Activated T-cell treated with anti-CD3 and anti-CD28 coated beads, Interleukin-2, amount 50 U/mL, for 4 hours (primary cell): ENCODE data around the gene KRTAP5-10. TPM values are rescaled to one million over a fixed set of nuclear protein-coding genes. Genes with fewer than 3 reads are reported as not detected.
"Not testable (repeated sequence)": the region's sequence is repeated elsewhere in the genome, so short reads cannot be mapped to it uniquely, and the experiment has no call there.

Experiments
- ATAC-seq, 2 donors: fragments of 200-7000 bp; cut with Tn5 transposase; one replicate each; pipeline ENCODE4 v1.10.0; 2021
- DNase-seq: peaks from one replicate; pipeline ENCODE4 v3.0.0-alpha.2; 2020
- H3K27me3 Mint-ChIP-seq: one replicate; pipeline ENCODE4 v1.8.0; 2021; ENCODE audit warnings: low read depth, mixed read lengths
- H3K36me3 Mint-ChIP-seq: one replicate; pipeline ENCODE4 v1.8.0; 2022; ENCODE audit warnings: mixed read lengths; ENCODE audit not compliant: insufficient read depth
- H3K4me1 Mint-ChIP-seq: one replicate; pipeline ENCODE4 v1.8.0; 2021; ENCODE audit warnings: low read depth, mixed read lengths
- H3K4me3 Mint-ChIP-seq: one replicate; pipeline ENCODE4 v1.8.0; 2021; ENCODE audit warnings: mild to moderate bottlenecking, moderate library complexity, mixed read lengths
- H3K9me3 Mint-ChIP-seq: one replicate; pipeline ENCODE4 v1.8.0; 2021; ENCODE audit warnings: mixed read lengths
- total RNA-seq, 3 donors: library from RNA; stranded (reverse); gene quantifications; one replicate each; pipeline ENCODE4 v1.2.1, GENCODE V29; 2021

Gene KRTAP5-10
- total RNA-seq, 3 donors from 2014 or later: not detected

DNA sequence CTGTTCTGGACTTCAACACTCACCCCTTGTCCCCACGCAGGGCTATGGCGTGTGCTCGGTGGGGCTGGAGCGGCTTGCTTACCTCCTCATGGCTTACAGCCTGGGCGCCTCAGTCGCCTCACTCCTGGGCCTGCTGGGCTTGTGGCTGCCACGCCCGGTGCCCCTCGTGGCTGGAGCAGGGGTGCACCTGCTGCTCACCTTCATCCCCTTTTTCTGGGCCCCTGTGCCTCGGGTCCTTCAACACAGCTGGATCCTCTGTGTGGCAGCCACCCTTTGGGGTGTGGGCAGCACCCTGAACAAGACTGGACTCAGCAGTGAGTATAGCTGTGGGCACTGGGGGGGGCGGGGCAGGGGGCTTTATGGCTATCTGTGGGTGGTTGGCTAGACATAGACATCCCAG is 37.9 kb downstream of the KRTAP5-10 start:
- not testable (repeated sequence) for H3K36me3 Mint-ChIP-seq, H3K4me1 Mint-ChIP-seq, H3K4me3 Mint-ChIP-seq, H3K9me3 Mint-ChIP-seq, DNase-seq, ATAC-seq
- peaks cover 49% of the 10 kb centered on the region for H3K27me3 Mint-ChIP-seq

GRCh38 chr11:71604798-71605488 is 39.6 kb downstream of the KRTAP5-10 start:
- not testable (repeated sequence) for H3K36me3 Mint-ChIP-seq, H3K9me3 Mint-ChIP-seq, DNase-seq, H3K4me1 Mint-ChIP-seq, H3K4me3 Mint-ChIP-seq, ATAC-seq
- peaks cover 54% of the 10 kb centered on the region for H3K27me3 Mint-ChIP-seq

DNA sequence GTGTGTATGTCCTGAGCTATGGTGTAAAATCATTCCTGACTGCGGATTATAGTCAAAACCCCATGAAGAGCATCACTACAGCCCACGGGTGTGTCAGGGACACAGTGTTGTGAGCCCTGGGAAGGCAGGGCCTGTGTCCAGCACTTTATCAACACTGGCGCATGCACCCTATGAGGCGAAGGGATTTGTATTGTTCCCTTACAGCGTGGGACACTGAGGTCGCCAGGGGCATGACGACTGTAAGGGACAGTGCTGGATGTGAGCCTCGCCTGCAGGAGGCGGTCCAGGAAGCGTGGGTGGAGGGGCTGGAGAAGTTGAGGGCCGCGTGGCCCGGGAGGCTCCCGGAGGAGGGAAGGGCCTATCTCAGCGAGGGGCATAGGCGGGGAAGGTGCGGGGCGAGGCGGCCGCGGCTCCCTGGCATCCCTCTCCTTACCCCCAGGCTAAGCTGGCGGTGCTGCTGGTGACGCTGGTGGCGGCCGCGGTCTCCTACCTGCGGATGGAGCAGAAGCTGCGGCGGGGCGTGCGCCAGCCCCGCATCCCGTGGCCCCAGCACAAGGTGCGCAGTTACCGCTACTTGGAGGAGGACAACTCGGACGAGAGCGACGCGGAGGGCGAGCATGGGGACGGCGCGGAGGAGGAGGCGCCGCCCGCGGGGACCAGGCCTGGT is 41.6 kb downstream of the KRTAP5-10 start:
- not testable (repeated sequence) for H3K9me3 Mint-ChIP-seq, DNase-seq, H3K36me3 Mint-ChIP-seq, H3K4me1 Mint-ChIP-seq, ATAC-seq
- H3K4me3 Mint-ChIP-seq: peak overlapping the region; percentile 20
- peaks cover 51% of the 10 kb centered on the region for H3K27me3 Mint-ChIP-seq

DNA sequence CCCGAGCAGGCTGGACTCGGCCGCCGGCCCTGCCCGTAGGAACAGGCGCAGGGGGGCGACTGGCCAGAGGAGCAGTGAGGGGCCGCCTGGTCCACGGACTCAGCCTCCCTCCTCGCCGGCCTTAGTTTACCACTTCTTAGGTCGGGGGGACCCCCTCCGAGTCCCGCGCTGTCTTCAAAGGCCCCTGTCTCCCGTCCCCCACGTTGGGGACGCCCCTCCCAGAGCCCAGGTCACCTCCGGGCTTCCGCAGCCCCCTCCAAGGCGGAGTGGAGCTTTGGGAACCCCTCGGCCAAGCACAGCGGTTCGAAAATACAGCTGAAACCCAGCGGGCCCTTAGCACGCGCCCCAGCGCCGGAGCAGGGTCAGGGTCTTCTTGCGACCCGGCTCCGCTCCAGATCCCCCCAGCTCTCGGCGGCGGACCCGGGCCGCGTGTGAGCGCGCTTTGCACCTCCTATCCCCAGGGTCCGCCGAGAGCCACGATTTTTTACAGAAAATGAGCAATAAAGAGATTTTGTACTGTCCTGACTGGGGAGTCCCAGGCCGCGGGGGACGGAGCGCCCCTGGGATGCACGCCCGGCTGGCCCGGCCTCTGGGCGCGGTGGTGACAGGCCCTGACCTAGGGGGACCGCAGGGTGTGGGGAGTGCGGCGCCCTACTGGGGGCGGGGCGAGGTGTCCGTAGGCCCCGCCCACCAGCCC is 42.3 kb downstream of the KRTAP5-10 start:
- peak overlapping the region; percentile 38 for H3K4me3 Mint-ChIP-seq
- not testable (repeated sequence) for H3K4me1 Mint-ChIP-seq, ATAC-seq, DNase-seq, H3K36me3 Mint-ChIP-seq, H3K9me3 Mint-ChIP-seq
- peaks cover 49% of the 10 kb centered on the region for H3K27me3 Mint-ChIP-seq

GRCh38 chr11:71608272-71608671 is 42.9 kb downstream of the KRTAP5-10 start:
- H3K36me3 Mint-ChIP-seq, ATAC-seq, H3K9me3 Mint-ChIP-seq, H3K4me1 Mint-ChIP-seq, H3K4me3 Mint-ChIP-seq, DNase-seq: not testable (repeated sequence)
- peaks cover 49% of the 10 kb centered on the region for H3K27me3 Mint-ChIP-seq

DNA sequence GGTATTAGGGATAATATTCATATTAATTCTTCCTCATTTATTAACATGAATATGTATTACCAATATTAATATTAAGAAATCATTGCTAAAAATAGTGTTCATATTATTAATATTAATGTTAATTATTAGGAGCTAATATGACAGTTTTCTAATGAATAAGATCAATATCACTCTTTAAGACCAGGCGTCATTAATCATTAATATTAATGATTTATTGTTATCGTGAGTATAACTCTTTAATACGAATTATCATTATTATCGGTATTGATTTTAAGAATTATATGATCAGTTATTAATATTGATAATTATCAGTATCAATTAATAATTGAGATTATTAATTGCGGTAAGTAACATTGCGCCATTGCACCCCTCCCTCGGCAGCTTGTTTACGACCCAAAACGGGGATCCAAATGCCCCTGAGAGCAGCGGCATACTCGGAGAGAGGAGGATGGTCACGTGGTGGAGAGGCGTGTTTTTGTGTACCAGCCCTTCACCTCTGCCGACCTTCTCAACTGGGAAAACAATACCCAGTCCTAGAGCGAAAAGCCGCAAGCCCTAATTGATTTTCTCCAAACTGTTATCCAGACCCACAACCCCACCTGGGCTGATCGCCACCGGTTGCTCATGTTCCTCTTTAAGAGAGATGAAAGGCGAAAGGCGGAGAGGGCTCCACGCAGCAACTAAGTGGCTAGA is 46.0 kb downstream of the KRTAP5-10 start:
- peaks cover 25% of the 10 kb centered on the region for H3K27me3 Mint-ChIP-seq
- not testable (repeated sequence) for H3K4me1 Mint-ChIP-seq, ATAC-seq, H3K9me3 Mint-ChIP-seq, DNase-seq, H3K4me3 Mint-ChIP-seq, H3K36me3 Mint-ChIP-seq

DNA sequence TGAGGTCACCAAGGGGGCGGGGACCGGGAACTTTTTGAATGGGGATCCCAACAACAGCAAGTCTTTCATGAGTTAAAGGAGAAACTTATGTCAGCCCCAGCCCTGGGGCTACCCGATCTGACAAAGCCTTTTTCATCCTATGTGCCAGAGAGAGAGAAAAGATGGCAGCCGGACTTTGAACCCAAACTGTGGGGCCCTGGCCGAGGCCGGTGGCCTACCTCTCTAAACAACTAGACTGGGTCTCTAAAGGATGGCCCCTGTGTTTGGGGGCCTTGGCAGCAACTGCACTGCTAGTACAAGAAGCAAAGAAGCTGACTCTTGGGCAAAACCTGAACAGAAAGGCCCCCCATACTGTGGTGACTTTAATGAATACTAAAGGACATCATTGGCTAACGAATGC is 48.6 kb downstream of the KRTAP5-10 start:
- not testable (repeated sequence) for H3K9me3 Mint-ChIP-seq, ATAC-seq, H3K36me3 Mint-ChIP-seq, H3K4me1 Mint-ChIP-seq, DNase-seq, H3K4me3 Mint-ChIP-seq
- peaks cover 16% of the 10 kb centered on the region for H3K27me3 Mint-ChIP-seq

DNA sequence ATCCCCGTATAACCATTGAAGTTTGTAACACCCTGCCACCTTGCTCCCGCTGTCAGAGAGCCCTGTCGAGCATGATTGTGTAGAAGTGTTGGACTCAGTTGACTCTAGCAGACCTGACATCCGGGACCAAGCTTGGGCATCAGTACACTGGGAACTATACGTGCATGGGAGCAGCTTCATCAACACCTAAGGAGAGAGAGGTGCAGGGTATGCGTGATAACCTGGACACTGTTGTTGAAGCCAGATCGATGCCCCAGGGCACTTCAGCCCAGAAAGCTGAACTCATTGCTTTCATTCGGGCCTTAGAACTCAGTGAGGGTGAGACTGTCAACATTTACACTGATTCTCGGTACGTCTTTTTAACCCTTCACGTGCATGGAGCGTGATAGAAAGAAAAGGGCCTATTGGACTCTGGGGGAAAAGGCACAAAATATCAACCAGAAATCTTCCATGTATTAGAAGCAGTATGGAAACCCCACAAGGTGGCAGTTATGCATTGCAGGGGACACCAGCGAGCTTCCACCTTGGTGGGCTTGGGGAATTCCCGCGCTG is 49.1 kb downstream of the KRTAP5-10 start:
- ATAC-seq, H3K9me3 Mint-ChIP-seq, H3K4me3 Mint-ChIP-seq, H3K36me3 Mint-ChIP-seq, H3K4me1 Mint-ChIP-seq, DNase-seq: not testable (repeated sequence)
- H3K27me3 Mint-ChIP-seq: peaks cover 11% of the 10 kb centered on the region

- H3K36me3 Mint-ChIP-seq, H3K4me1 Mint-ChIP-seq, DNase-seq, H3K27me3 Mint-ChIP-seq, ATAC-seq, H3K9me3 Mint-ChIP-seq, H3K4me3 Mint-ChIP-seq: not testable (repeated sequence)
Measured at GRCh38 chr11:71615003-71615402, 49.6 kb downstream of the KRTAP5-10 start.

Other genes starting within 250 kb of the KRTAP5-10 start
- 10 to 100 TPM; 29.8 to 39.2 (median 32.0) TPM for gene DHCR7, start 117.2 kb upstream of the KRTAP5-10 start, total RNA-seq
- gene NADSYN1, start 112.4 kb upstream of the KRTAP5-10 start, total RNA-seq: 10 to 100 TPM; 29.4 to 43.1 (median 30.6) TPM
- gene KRTAP5-7, start 38.3 kb upstream of the KRTAP5-10 start, total RNA-seq: not detected
- not detected for gene KRTAP5-8, start 27.5 kb upstream of the KRTAP5-10 start, total RNA-seq
- gene KRTAP5-9, start 17.1 kb upstream of the KRTAP5-10 start, total RNA-seq: not detected
- not detected for gene KRTAP5-11, start 17.3 kb downstream of the KRTAP5-10 start, total RNA-seq